Measurements from ENCODE around the gene TTC34.

The TTC34 gene

DNA sequence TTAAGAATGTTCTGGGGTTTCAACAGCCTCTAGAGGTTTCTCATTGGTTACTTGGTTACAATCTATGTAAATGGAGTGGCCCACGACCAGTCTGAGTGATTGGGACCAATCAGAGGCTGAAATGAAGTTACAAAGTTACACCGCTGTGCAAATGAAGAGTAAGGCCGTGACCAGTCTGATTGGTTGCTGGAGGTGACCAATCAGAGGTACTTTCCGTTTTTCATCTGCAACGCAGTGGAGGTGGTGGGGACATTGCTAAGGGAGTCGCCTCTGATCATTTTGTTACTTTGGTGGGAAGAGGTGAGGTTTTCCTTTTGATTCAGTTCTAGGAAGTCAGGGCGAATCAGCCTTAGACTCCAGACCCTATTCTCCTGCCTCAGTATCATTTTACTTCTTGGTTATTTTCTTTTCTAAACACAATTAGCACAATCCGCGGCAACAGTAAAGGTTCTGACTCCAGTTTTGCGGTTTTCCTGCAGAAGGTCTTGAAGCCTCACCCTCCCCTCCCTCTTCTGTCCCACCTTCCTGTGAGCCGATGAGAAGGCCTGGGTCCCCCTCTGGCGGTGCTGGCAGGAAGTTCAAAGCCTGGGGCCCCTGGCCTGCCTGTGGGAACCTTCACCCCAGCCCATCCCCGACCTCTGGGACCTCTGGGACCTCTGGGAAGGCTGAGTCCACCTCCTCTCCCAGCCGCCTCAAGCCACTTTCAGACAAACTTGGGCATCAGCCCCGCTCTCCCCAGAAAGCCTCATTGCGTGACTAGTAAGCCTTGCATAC lies 38.7 kb upstream of the TTC34 start:
- H3K4me3 ChIP-seq (ENCODE audit: low read depth, low read length), result no peak overlapping the region
- DNase-seq (ENCODE audit: low read depth), result no peak
- TF ChIP-seq, protein P1, sequence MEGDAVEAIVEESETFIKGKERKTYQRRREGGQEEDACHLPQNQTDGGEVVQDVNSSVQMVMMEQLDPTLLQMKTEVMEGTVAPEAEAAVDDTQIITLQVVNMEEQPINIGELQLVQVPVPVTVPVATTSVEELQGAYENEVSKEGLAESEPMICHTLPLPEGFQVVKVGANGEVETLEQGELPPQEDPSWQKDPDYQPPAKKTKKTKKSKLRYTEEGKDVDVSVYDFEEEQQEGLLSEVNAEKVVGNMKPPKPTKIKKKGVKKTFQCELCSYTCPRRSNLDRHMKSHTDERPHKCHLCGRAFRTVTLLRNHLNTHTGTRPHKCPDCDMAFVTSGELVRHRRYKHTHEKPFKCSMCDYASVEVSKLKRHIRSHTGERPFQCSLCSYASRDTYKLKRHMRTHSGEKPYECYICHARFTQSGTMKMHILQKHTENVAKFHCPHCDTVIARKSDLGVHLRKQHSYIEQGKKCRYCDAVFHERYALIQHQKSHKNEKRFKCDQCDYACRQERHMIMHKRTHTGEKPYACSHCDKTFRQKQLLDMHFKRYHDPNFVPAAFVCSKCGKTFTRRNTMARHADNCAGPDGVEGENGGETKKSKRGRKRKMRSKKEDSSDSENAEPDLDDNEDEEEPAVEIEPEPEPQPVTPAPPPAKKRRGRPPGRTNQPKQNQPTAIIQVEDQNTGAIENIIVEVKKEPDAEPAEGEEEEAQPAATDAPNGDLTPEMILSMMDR (IDR thresholded peaks at IDR 0.05; ENCODE audit: control insufficient read depth, extremely low read depth, insufficient read depth), result no peak

DNA sequence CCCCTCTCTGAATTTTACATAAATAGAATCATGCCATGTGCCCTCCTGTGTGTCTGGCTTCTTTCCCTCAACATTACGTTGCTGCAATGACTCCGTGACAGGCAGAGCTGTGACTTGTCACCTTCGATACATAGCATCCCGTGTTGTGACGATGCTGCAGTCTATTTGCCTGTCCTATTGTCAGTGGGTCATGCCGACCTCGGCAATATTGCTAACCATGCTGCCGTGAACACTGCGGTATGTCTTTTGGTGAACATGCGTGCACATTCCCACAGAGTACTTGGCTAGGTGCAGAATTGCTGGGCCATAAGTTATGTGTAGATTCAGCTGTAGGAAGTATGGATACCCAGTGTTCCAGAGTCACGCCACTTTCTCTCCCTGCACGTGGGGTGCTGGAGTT lies 36.3 kb upstream of the TTC34 start:
- DNase-seq (ENCODE audit: low read depth), result no peak
- TF ChIP-seq, protein P1 (IDR thresholded peaks at IDR 0.05; ENCODE audit: control insufficient read depth, extremely low read depth, insufficient read depth), result no peak
- no peak overlapping the region for H3K4me3 ChIP-seq (ENCODE audit: low read depth, low read length)

DNA sequence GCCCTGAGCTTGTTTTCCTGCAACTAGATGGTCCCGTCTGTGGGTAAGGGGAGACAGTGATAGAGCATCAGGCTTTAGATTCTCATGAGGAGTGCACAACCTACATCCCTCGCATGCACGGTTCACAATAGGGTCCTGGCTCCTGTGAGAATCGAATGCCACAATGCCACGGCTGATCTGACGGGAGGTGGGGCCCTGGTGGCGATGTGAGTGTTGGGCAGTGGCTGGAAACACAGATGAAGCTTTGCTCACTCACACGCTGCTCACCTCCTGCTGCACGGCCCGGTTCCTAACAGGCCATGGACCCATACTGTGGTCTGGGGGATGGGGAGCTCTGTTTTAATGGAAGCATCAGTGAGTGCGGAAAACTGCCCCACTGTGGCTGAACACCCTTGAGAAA lies 35.8 kb upstream of the TTC34 start:
- no peak for DNase-seq (ENCODE audit: low read depth)
- TF ChIP-seq, protein P1 (IDR thresholded peaks at IDR 0.05; ENCODE audit: control insufficient read depth, extremely low read depth, insufficient read depth), result no peak
- no peak overlapping the region for H3K4me3 ChIP-seq (ENCODE audit: low read depth, low read length)

DNA sequence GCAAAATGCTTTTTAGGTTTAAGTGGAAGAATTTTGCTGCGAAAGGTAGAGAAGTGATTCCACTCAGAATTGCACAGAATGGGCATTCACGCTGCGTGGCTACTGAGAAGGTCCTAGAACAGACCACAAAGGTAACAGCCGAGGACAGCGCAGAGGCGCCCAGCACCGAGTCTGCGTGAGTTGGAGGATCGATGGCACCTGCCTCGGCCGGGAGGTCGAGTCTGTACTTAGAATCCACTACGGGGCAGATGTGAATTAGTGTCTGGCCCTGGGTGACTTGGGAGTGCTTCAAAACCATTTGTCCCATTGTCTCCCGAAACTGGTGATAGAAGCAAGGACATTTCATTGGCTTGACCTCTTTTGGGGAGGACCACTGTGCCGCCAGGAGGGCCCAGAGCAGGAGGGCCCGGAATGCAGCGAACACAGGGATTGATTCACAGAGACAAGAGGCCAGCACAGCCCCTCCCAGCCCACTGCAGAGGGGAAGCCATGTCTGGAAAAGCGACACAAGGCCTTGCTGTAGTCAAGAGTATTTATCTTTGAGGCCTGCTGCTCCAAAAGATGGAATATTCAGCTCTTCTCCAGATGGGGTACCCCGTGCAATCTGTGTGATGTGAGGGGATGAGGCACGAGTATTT lies 35.0 kb upstream of the TTC34 start:
- no peak for DNase-seq (ENCODE audit: low read depth)
- TF ChIP-seq, protein P1 (IDR thresholded peaks at IDR 0.05; ENCODE audit: control insufficient read depth, extremely low read depth, insufficient read depth), result no peak
- no peak overlapping the region for H3K4me3 ChIP-seq (ENCODE audit: low read depth, low read length)

DNA sequence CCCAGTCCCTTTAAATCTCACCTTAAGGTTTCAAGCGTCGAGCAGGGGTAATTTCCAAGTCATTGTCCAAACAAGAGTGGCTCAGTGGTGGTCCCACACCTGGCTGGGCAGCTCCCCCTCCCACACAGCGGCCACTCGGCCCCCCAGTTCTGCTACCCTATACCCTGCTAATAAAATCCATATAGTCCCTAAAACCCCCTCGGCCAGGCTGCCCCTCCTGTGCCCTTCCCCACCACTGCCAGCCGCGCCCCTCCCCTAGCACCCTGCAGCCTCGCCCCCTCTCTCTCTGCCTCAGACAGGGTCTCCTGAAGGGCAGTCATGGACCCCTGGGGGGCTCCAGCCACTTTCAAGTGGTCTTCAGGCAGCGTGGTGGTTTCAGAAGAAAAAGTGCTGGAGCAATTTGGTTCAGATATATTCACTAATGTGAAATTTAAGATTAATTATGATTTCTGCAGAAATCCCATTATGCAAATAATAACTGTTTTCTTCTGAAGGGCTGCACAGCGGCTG lies 34.2 kb upstream of the TTC34 start:
- H3K4me3 ChIP-seq (ENCODE audit: low read depth, low read length), result no peak overlapping the region
- TF ChIP-seq, protein P1 (IDR thresholded peaks at IDR 0.05; ENCODE audit: control insufficient read depth, extremely low read depth, insufficient read depth), result no peak
- no peak for DNase-seq (ENCODE audit: low read depth)

DNA sequence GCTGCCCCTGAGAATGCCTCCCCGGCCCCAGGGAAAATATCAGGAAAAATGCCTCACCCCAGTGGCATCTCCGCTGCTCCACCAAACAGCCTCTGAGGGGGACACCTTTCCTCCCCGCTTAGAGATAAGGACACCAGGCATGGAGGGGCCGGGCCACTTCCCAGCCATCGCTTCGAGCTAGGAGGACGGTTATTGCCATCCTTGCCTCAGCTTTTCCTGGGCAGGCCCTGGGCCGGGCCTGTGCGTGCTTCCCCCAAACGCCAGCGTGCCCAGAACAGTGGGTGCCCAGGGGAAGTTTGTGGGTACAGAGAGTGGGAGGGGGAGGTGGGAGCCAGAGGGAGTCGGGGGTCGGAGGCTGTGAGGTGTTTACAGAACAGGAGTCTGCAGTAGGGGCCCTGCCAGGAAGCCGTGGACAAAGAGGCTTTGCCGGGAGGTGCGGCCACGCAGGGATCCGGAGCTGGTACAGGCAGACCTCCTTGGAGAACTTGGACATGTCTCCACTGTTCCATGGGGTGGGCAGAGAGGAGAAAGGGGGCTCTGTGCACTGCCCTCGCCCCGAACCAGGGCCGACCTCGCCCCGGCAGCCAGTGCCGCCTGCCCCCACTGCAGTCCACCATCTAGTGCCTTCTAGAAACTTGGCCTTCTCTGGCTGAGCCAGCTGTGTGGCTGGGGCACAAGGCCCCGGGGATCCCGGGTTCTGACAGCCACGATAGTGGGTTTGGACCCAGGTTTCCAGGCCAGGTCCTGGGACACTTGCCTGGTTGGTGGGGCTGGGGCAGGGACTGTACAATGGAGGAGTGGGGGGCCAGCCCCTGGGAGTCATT lies 33.5 kb upstream of the TTC34 start:
- TF ChIP-seq, protein P1 (IDR thresholded peaks at IDR 0.05; ENCODE audit: control insufficient read depth, extremely low read depth, insufficient read depth), result no peak
- no peak for DNase-seq (ENCODE audit: low read depth)

More for the DNA sequence above, 33.5 kb upstream of the TTC34 start:
- H3K4me3 ChIP-seq (ENCODE audit: low read depth, low read length), result no peak overlapping the region
